PC-3 (cell line): ENCODE data around the gene NIN. TPM values are rescaled to one million over a fixed set of nuclear protein-coding genes. Genes with fewer than 3 reads are reported as not detected.

Experiments
- ATAC-seq: fragments of 200-7000 bp; cut with Tn5 transposase; 2 replicates; pipeline ENCODE4 v1.9.1; 2020; ENCODE audit warnings: mild to moderate bottlenecking, moderate library complexity
- BruUV-seq: library from RNA; stranded (reverse); fragments of 400-500 nt; replicated peaks from 2 replicates; lab custom pipeline; 2021; lab: Mats Ljungman, UMichigan
- CTCF ChIA-PET: fragments of 300-600 bp; sonication (Branson Sonifier 250); formaldehyde crosslinking; loops from one replicate; lab custom pipeline; 2022; ENCODE audit warnings: antibody characterized with exemption; lab: Charles Lee
- POLR2A ChIA-PET: fragments of 300-600 bp; sonication (Branson Sonifier 250); formaldehyde crosslinking; loops from one replicate; lab custom pipeline; 2022; ENCODE audit warnings: antibody characterized with exemption; ENCODE audit not compliant: unreplicated experiment; lab: Charles Lee
- DNase-seq: peaks from one replicate; pipeline ENCODE4 v3.0.0-alpha.2; 2015
- H2AFZ ChIP-seq: fragments of 300-600 bp; sonication (generic); 2 replicates; pipeline ENCODE4 v1.6.0; 2016; ENCODE audit warnings: antibody characterized with exemption, low read length
- H3F3A ChIP-seq: fragments of 300-600 bp; sonication (generic); one replicate; pipeline ENCODE4 v1.6.0; 2017; ENCODE audit warnings: antibody characterized with exemption, low read length, control low read depth, mild to moderate bottlenecking; ENCODE audit not compliant: unreplicated experiment
- H3K27ac ChIP-seq: fragments of 300-600 bp; sonication (generic); 2 replicates; pipeline ENCODE4 v1.5.1; 2016; ENCODE audit warnings: mild to moderate bottlenecking, low read length
- H3K27me3 ChIP-seq: fragments of 300-600 bp; sonication (generic); 2 replicates; pipeline ENCODE4 v1.6.1; 2016; ENCODE audit warnings: low read length, mixed read lengths
- H3K36me3 ChIP-seq: fragments of 300-600 bp; sonication (generic); 2 replicates; pipeline ENCODE4 v1.6.1; 2016; ENCODE audit warnings: low read depth, mixed run types, low read length, mixed read lengths
- H3K4me1 ChIP-seq: fragments of 300-600 bp; sonication (generic); 2 replicates; pipeline ENCODE4 v1.5.1; 2016; ENCODE audit warnings: low read length; ENCODE audit not compliant: insufficient read depth
- H3K4me2 ChIP-seq: fragments of 300-600 bp; sonication (generic); 2 replicates; pipeline ENCODE4 v1.6.0; 2016; ENCODE audit warnings: low read length
- H3K4me3 ChIP-seq: fragments of 300-600 bp; sonication (generic); 2 replicates; pipeline ENCODE4 v1.5.1; 2016; ENCODE audit warnings: mild to moderate bottlenecking, low read length, mixed read lengths
- H3K79me2 ChIP-seq: fragments of 300-600 bp; sonication (generic); 2 replicates; pipeline ENCODE4 v1.6.1; 2017; ENCODE audit warnings: low read length, mixed read lengths
- H3K9ac ChIP-seq: fragments of 300-600 bp; sonication (generic); 2 replicates; pipeline ENCODE4 v1.6.0; 2016; ENCODE audit warnings: mild to moderate bottlenecking, low read length
- H3K9me2 ChIP-seq: fragments of 300-600 bp; sonication (generic); replicated peaks from 2 replicates; pipeline ENCODE4 v1.6.1; 2016; ENCODE audit warnings: mixed run types, low read length, mixed read lengths
- H3K9me3 ChIP-seq: fragments of 300-600 bp; sonication (generic); 2 replicates; pipeline ENCODE4 v1.6.1; 2016; ENCODE audit warnings: low read length, mixed read lengths
- H4K20me1 ChIP-seq: fragments of 300-600 bp; sonication (generic); 2 replicates; pipeline ENCODE4 v1.6.1; 2016; ENCODE audit warnings: low read length, mixed read lengths
- CTCF ChIP-seq: fragments of 300-600 bp; sonication (generic); conservative IDR thresholded peaks from 2 replicates; pipeline ENCODE4 v1.5.1; 2017; ENCODE audit warnings: antibody characterized with exemption, low read depth, mild to moderate bottlenecking, low read length
- EZH2 ChIP-seq: fragments of 300-600 bp; sonication (generic); IDR thresholded peaks from one replicate; pipeline ENCODE4 v1.6.1; 2017; ENCODE audit warnings: antibody characterized with exemption, mild to moderate bottlenecking, low read length; ENCODE audit not compliant: unreplicated experiment
- EZH2phosphoT487 ChIP-seq: fragments of 300-600 bp; sonication (generic); IDR thresholded peaks from 2 replicates; pipeline ENCODE4 v1.6.1; 2018; ENCODE audit warnings: mild to moderate bottlenecking, antibody characterized with exemption, low read length, borderline replicate concordance
- intact Hi-C: fragments of 100-400 bp; cut with micrococcal nuclease; formaldehyde crosslinking; loops from 2 replicates; pipeline ENCODE4 v1.9.0; 2023
- total RNA-seq: library from RNA; depleted of rRNA; stranded (reverse); fragments of >200 nt; gene quantifications from 2 replicates; pipeline ENCODE4 v1.2.3, GENCODE V29; 2014

The NIN gene
- total RNA-seq, 1 experiment from 2014 or later, result 34.3 TPM

- TF ChIP-seq EZH2phosphoT487 (no peak), CTCF (no peak), EZH2 (no peak)
- H3K4me1 ChIP-seq, result peaks cover 34% of the 10 kb centered on the region
- no peaks in the 10 kb centered on the region for H3K9me2 ChIP-seq
- POLR2A ChIA-PET, result interaction anchor here (0.6 kb wide), 1 partner anchor 14 kb away, joined by 9 read pairs; no protein-coding TSS in a partner anchor
- ATAC-seq, result no peak
- H3K27ac ChIP-seq, result no peak overlapping the region
- H2AFZ ChIP-seq, result no peak overlapping the region
- no peaks in the 10 kb centered on the region for H3K27me3 ChIP-seq
- CTCF ChIA-PET, result interaction anchor here (1.1 kb wide), 1 partner anchor 63 kb away, joined by 4 read pairs; no protein-coding TSS in a partner anchor
- no peaks in the 10 kb centered on the region for H3K79me2 ChIP-seq
- no peak overlapping the region for H3K4me3 ChIP-seq
- no peaks in the 10 kb centered on the region for H3K36me3 ChIP-seq
- no peak for DNase-seq
- intact Hi-C loops, result no loop called here
- no peaks in the 10 kb centered on the region for H3K9me3 ChIP-seq
- H4K20me1 ChIP-seq, result no peaks in the 10 kb centered on the region
- H3F3A ChIP-seq, result peaks cover 5% of the 10 kb centered on the region
- H3K9ac ChIP-seq, result no peak overlapping the region
- BruUV-seq, result no TSS peak
- H3K4me2 ChIP-seq, result no peak overlapping the region
Observed at GRCh38 chr14:50797250-50798047, 33.5 kb downstream of the NIN start.

GRCh38 chr14:50796390-50796789 lies 34.6 kb downstream of the NIN start:
- no peaks in the 10 kb centered on the region for H3K9me3 ChIP-seq
- H3K79me2 ChIP-seq, result no peaks in the 10 kb centered on the region
- no peak overlapping the region for H3K27ac ChIP-seq
- no peak overlapping the region for H3K4me3 ChIP-seq
- H4K20me1 ChIP-seq, result no peaks in the 10 kb centered on the region
- H3K4me1 ChIP-seq, result peaks cover 24% of the 10 kb centered on the region
- no peaks in the 10 kb centered on the region for H3K36me3 ChIP-seq
- TF ChIP-seq CTCF, result no peak
- no peak for TF ChIP-seq EZH2
- TF ChIP-seq EZH2phosphoT487, result no peak
- intact Hi-C loops, result no loop called here
- no peak overlapping the region for H3K9ac ChIP-seq
- no TSS peak for BruUV-seq
- ATAC-seq, result no peak
- ChIA-PET CTCF (no interaction called here), POLR2A (no interaction called here)
- H3K4me2 ChIP-seq, result no peak overlapping the region
- H3F3A ChIP-seq, result no peaks in the 10 kb centered on the region
- H3K27me3 ChIP-seq, result no peaks in the 10 kb centered on the region
- no peak overlapping the region for H2AFZ ChIP-seq
- no peaks in the 10 kb centered on the region for H3K9me2 ChIP-seq
- DNase-seq, result no peak

GRCh38 chr14:50795909-50796308 lies 35.1 kb downstream of the NIN start:
- Histone ChIP-seq H3K27me3 (no peaks in the 10 kb centered on the region), H3K9ac (no peak overlapping the region), H3K4me1 (peaks cover 21% of the 10 kb centered on the region), H2AFZ (no peak overlapping the region), H3K9me2 (no peaks in the 10 kb centered on the region), H3K4me3 (no peak overlapping the region), H3K79me2 (no peaks in the 10 kb centered on the region), H3K27ac (no peak overlapping the region), H3K36me3 (no peaks in the 10 kb centered on the region), H3F3A (no peaks in the 10 kb centered on the region), H4K20me1 (no peaks in the 10 kb centered on the region), H3K9me3 (no peaks in the 10 kb centered on the region), H3K4me2 (no peak overlapping the region)
- TF ChIP-seq EZH2, result no peak
- TF ChIP-seq CTCF, result no peak
- no peak for TF ChIP-seq EZH2phosphoT487
- ChIA-PET CTCF (no interaction called here), POLR2A (interaction anchor here (0.5 kb wide), 1 partner anchor 35 kb away, joined by 3 read pairs; the partner anchor contains the start of gene NIN)
- ATAC-seq (no peak), DNase-seq (no peak)
- BruUV-seq, result no TSS peak
- intact Hi-C loops, result no loop called here
